GM21360 (cell line): ENCODE results near the gene TRABD.

Source experiments
- ATAC-seq: cut with Tn5 transposase; IDR thresholded peaks from one replicate; pipeline ENCODE4 v1.9.1; 2021; ENCODE audit warnings: mild to moderate bottlenecking, moderate library complexity; ENCODE audit not compliant: unreplicated experiment

TRABD gene

GRCh38 chr22:50184902-50185374 is 775 bp upstream of the TRABD start:
- ATAC-seq: no peak

DNA sequence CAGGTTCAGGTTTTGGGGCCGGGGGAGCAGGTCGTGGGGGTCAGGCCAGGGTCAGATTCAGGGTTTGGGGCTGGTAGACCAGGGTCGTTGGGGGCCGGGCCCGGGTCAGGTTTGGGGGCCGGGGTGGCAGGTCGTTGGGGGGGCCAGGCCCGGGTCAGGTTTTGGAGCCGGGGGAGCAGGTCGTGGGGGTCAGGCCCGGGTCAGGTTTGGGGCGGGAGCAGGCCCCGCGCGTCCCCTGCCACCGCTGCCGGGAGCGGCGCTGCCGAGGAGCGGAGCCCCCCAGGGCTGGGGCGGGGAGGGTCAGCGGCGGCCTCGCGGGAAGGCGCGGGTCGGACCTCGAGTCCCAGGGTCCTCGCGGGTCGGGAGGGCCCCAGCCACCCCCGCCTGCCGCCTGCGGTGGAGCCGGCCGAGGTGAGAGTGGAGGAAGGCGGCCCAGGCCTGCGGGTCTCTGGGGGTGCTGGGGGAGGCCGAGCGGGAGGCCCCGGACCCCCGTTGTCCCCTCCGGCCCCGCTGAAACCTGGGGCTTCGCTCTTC is 535 bp downstream of the TRABD start:
- ATAC-seq: no peak

- no peak for ATAC-seq
These were observed 1.2 kb downstream of the TRABD start for GRCh38 chr22:50186761-50187523.

GRCh38 chr22:50188356-50188755 is 2.6 kb downstream of the TRABD start:
- no peak for ATAC-seq

GRCh38 chr22:50189184-50189848 is 3.6 kb downstream of the TRABD start:
- ATAC-seq: no peak

DNA sequence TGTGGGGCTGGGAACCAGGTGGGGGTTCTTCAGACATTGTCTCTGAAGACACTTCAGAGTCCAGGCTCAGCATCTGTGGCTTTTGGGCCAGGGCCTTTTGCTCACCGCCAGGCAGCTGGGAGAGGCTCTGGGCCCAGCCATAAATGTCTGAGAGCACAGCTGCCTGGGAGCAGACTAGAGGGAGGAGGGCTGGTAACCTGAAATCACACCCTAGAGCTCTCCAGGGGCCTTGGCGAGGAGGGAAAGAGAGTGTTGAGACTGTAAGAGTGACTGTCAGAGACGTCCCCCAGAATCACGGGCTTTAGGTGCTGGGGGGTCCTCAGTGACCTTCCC is 4.1 kb downstream of the TRABD start:
- no peak for ATAC-seq

- peak; percentile 33 for ATAC-seq
These were observed 4.6 kb downstream of the TRABD start for GRCh38 chr22:50190182-50190940.

DNA sequence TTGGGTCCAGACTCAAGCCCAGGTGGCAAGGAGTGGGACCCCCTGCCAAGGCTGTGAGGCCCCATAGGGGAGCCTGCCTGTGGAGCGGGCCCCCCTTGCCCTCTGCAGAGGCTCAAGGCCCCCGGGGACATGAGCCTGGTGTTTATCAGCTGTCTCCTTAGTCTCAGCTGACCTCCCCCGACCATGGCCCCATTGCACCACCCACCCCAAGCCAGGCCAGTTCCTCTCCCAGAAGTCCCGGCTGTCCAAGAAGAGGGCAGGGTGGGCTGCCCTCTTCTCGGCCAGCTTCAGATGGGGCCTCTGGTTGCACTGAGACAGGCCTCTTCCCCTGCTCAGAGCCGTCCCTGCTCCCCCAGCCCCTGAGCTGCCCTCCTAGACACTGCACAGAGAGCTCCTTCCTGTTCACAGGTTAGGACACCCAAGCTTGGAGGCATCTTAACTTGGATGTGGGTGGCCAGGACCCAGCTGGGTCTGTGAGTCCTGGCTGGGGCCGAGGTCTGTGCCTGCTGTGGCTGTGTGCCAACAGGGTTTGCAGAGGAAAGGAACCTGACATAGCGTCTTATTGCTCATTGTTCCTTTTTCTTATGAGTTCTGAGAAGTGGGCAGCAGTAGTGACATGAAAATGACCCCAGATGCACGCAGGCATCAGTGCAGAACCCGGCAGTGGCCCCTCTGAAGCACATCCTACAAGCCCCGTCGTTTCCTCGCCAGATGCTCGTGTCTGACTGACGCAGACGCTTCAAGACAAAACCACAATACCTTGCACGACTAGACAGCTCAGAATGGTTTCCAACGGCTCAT is 5.4 kb downstream of the TRABD start:
- no peak for ATAC-seq

GRCh38 chr22:50192436-50193204 is 6.9 kb downstream of the TRABD start:
- no peak for ATAC-seq

GRCh38 chr22:50193621-50194020 is 7.9 kb downstream of the TRABD start:
- ATAC-seq: no peak

DNA sequence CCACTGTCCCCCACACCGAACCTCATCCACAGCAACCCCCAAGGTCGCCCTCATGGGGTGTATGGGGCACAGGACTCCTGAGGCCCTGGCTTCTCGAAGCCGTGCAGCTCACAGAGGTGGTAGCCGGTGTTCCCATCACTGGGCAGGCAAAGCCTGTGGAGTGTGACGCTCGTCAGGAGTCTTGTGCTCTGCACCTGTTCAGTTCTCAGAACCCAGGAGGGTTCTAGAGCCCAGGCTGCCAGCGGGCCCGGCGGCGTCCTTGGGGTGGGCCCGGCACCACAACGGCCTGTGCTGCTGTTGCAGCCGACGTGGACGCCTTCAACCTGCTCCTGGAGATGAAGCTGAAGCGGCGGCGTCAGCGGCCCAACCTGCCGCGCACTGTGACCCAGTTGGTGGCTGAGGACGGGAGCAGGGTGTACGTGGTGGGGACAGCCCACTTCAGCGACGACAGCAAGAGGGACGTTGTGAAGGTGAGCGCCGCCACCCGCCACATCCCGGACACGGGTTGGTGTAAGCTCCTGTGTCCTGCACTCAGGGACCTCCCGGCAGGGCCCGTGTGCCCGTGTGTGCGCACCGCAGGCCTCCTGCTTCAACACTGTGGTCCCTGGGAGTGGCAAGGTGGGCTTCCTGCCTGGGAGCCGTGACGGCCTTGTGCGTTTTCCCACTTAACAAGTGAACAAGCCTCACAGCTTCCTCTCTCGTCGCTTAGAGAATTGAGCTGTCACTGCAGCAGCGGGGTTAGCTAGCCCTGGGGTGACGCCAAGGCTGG is 8.5 kb downstream of the TRABD start:
- no peak for ATAC-seq

DNA sequence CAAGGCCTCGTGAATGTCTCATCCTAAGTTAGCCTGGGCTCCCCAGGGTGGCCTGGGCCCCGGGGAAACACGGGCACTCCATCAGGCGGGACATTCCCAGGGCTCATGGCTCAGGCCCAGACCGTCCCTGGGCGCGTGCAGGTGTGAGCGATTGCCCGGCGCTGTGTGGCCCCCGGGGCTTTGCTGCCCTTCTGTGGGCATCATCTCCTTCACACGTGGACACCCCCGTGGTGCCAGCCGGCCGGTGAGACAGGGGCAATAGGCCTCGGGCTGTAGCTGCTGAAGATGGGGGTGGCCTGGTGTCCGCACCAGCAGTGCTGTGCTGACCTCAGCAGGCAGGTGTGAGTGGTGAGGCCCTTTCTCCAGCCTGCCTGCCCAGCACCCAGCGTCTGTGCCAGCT is 10.5 kb downstream of the TRABD start:
- no peak for ATAC-seq

- no peak for ATAC-seq
These were observed 11.5 kb downstream of the TRABD start for GRCh38 chr22:50197000-50197800.

DNA sequence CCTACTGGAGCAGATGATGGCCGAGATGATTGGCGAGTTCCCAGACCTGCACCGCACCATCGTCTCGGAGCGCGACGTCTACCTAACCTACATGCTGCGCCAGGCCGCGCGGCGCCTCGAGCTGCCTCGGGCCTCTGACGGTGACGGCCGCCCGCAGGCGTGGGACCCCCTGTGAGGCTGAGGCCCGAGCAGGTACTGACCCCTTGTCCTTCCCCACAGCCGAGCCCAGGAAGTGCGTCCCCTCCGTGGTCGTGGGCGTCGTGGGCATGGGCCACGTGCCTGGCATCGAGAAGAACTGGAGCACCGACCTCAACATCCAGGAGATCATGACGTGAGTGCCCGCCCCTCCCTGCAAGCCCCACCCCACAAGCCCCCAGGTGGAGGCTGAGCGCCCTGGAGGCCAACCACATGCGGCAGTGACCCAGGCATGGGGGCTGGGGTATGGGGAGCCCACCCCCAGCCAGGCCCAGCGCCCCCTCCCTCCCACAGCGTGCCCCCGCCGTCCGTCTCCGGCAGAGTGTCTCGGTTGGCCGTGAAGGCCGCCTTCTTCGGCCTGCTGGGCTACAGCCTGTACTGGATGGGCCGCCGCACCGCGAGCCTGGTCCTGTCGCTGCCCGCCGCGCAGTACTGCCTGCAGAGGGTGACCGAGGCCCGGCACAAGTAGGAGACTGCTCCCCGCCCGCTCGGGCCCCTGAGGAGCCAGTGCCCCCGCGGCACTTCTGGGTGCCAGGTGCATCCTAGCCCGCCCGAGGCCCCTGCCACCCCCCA is 12.3 kb downstream of the TRABD start:
- ATAC-seq: no peak

- ATAC-seq: no peak
These were observed 12.9 kb downstream of the TRABD start for GRCh38 chr22:50198624-50199017.

DNA sequence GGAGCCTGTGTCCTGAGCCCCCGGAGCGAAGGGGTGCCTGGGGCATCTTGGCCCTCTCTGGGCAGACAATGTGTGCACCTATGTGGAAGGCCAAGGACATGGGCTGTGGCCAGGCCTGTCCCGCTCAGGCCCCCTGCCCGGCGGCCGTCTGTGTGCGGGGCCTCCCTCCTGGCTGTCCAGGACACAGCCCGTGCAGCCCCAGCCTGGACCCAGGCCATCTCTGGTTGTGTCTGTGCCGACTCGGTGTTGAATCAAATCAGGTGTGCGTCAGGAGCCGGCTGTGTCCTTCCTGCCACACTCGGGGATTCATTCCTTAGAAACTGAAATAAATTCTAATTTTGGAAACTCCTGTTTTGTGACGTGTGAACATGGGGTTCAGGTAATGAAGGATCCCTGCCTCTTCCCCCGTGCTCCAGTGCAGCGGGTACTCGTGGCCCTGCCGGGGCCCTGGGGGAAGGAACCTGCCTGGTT is 13.6 kb downstream of the TRABD start:
- ATAC-seq: no peak

GRCh38 chr22:50199829-50200460 is 14.2 kb downstream of the TRABD start:
- ATAC-seq: no peak
